ENCODE measurements around the gene MLH3. TPM values are rescaled to one million over a fixed set of nuclear protein-coding genes. Genes with fewer than 3 reads are reported as not detected.

The MLH3 gene
- total RNA-seq, 2 experiments from 2014 or later, result 17.3 to 18.5 TPM

DNA sequence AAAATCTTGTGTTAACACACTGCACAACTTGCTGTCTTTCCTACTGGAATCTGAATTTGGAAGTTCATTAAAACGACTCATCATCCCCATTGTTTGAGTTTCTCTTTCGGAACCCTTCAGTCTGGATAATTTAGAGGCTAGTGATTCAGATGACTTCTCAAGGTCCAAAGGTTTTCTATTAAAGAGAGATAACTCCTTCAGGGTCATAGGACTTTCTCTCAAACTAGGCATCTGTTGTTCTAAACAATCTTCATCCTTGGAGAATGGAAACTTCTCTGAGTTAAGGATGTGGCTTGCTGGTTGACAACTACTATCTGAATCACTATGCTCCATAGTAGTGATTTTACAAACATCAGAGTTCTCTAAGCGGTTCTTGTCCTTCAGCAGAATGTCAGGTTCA lies 4.4 kb downstream of the MLH3 start:
- no peaks in the 10 kb centered on the region for H3K9me3 Mint-ChIP-seq
- intact Hi-C loops (cut with micrococcal nuclease), result no loop called here
- no peak for DNase-seq
- H3K4me1 Mint-ChIP-seq (ENCODE audit: low read depth), result peaks cover 59% of the 10 kb centered on the region
- CTCF ChIA-PET, result no interaction called here
- H3K36me3 Mint-ChIP-seq (ENCODE audit: low read depth), result peaks cover 25% of the 10 kb centered on the region
- H3K27me3 Mint-ChIP-seq (ENCODE audit: low read depth), result no peaks in the 10 kb centered on the region
- H3K4me3 Mint-ChIP-seq, result no peak overlapping the region
- no peak overlapping the region for H3K27ac Mint-ChIP-seq

DNA sequence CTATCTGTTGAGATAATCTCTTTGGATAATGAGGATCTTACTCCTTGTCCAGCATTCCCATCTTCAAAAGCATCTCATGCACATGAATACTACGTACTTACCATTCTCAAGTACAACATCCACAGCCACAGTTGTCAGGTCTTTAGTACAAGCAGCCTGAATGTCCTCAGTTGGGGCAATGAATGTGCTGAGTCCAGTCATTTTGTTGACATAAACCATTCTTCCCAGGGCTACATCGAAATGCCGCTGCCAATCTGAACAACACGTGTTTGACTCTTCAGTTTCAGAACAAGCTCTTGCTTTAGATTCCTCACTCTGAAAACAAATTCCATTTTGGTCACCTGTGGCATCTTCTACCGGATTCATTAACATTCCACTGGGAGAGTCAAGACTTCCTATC lies 5.0 kb downstream of the MLH3 start:
- no peaks in the 10 kb centered on the region for H3K27me3 Mint-ChIP-seq (ENCODE audit: low read depth)
- H3K9me3 Mint-ChIP-seq, result no peaks in the 10 kb centered on the region
- H3K4me1 Mint-ChIP-seq (ENCODE audit: low read depth), result peaks cover 55% of the 10 kb centered on the region
- H3K36me3 Mint-ChIP-seq (ENCODE audit: low read depth), result peaks cover 24% of the 10 kb centered on the region
- CTCF ChIA-PET, result interaction anchor here (1.3 kb wide), 1 partner anchor 23 kb away, joined by 4 read pairs; the partner anchor contains the start of gene ZC2HC1C
- DNase-seq, result no peak
- intact Hi-C loops (cut with micrococcal nuclease), result no loop called here
- H3K4me3 Mint-ChIP-seq, result no peak overlapping the region
- no peak overlapping the region for H3K27ac Mint-ChIP-seq

GRCh38 chr14:75044752-75045151 lies 6.5 kb downstream of the MLH3 start:
- no peak for DNase-seq
- peaks cover 20% of the 10 kb centered on the region for H3K36me3 Mint-ChIP-seq (ENCODE audit: low read depth)
- H3K27ac Mint-ChIP-seq, result no peak overlapping the region
- CTCF ChIA-PET, result interaction anchor here (1.0 to 1.3 kb wide), 2 partner anchors 25 to 183 kb away, joined by 4 to 5 read pairs; partner anchors contain the start of gene ZC2HC1C
- no peaks in the 10 kb centered on the region for H3K27me3 Mint-ChIP-seq (ENCODE audit: low read depth)
- H3K4me3 Mint-ChIP-seq, result no peak overlapping the region
- peaks cover 44% of the 10 kb centered on the region for H3K4me1 Mint-ChIP-seq (ENCODE audit: low read depth)
- no peaks in the 10 kb centered on the region for H3K9me3 Mint-ChIP-seq
- intact Hi-C loops (cut with micrococcal nuclease), result no loop called here

GRCh38 chr14:75044322-75044721 lies 6.9 kb downstream of the MLH3 start:
- Mint-ChIP-seq H3K9me3 (no peaks in the 10 kb centered on the region), H3K27me3 (ENCODE audit: low read depth) (no peaks in the 10 kb centered on the region), H3K4me3 (no peak overlapping the region), H3K27ac (no peak overlapping the region), H3K36me3 (ENCODE audit: low read depth) (peaks cover 18% of the 10 kb centered on the region), H3K4me1 (ENCODE audit: low read depth) (peaks cover 40% of the 10 kb centered on the region)
- DNase-seq, result no peak
- CTCF ChIA-PET, result interaction anchor here (1.0 kb wide), 1 partner anchor 183 kb away, joined by 5 read pairs; no protein-coding TSS in a partner anchor
- intact Hi-C loops (cut with micrococcal nuclease), result no loop called here

- Mint-ChIP-seq H3K4me3 (no peak overlapping the region), H3K4me1 (ENCODE audit: low read depth) (peaks cover 27% of the 10 kb centered on the region), H3K27me3 (ENCODE audit: low read depth) (no peaks in the 10 kb centered on the region), H3K36me3 (ENCODE audit: low read depth) (peaks cover 6% of the 10 kb centered on the region), H3K9me3 (no peaks in the 10 kb centered on the region), H3K27ac (no peak overlapping the region)
- CTCF ChIA-PET, result interaction anchor here (0.8 kb wide), 1 partner anchor 267 kb away, joined by 3 read pairs; no protein-coding TSS in a partner anchor
- intact Hi-C loops (cut with micrococcal nuclease), result no loop called here
- DNase-seq, result no peak
Measured at GRCh38 chr14:75042035-75042434, 9.2 kb downstream of the MLH3 start.

DNA sequence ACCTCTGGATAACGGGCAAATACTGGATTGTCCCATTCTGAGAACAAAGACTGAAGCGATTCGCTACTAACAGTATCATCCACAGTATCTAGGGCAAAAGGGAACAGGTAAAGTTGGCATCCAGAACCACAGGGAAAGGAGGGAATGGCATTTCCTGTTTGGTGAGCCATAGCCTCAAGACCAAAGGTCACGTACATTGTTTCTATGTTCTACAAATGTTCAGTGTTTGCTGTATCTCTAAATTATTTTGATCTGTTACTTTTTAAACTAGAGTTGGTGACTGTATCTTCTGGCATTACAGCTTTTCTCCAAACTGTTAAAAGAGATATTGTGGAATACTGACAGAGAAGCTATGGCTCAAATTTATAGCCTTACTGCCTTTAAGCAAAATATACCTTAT lies 9.7 kb downstream of the MLH3 start:
- no peak overlapping the region for H3K4me3 Mint-ChIP-seq
- peaks cover 23% of the 10 kb centered on the region for H3K4me1 Mint-ChIP-seq (ENCODE audit: low read depth)
- CTCF ChIA-PET, result interaction anchor here (0.8 kb wide), 1 partner anchor 268 kb away, joined by 3 read pairs; no protein-coding TSS in a partner anchor
- peaks cover 7% of the 10 kb centered on the region for H3K36me3 Mint-ChIP-seq (ENCODE audit: low read depth)
- no peak for DNase-seq
- H3K27ac Mint-ChIP-seq, result no peak overlapping the region
- no peaks in the 10 kb centered on the region for H3K9me3 Mint-ChIP-seq
- no peaks in the 10 kb centered on the region for H3K27me3 Mint-ChIP-seq (ENCODE audit: low read depth)
- intact Hi-C loops (cut with micrococcal nuclease), result no loop called here

- DNase-seq, result no peak
- no peaks in the 10 kb centered on the region for H3K9me3 Mint-ChIP-seq
- H3K4me1 Mint-ChIP-seq (ENCODE audit: low read depth), result peaks cover 17% of the 10 kb centered on the region
- CTCF ChIA-PET, result interaction anchor here (0.6 kb wide), 1 partner anchor 183 kb away, joined by 3 read pairs; no protein-coding TSS in a partner anchor
- H3K27me3 Mint-ChIP-seq (ENCODE audit: low read depth), result no peaks in the 10 kb centered on the region
- H3K4me3 Mint-ChIP-seq, result no peak overlapping the region
- peaks cover 7% of the 10 kb centered on the region for H3K36me3 Mint-ChIP-seq (ENCODE audit: low read depth)
- no peak overlapping the region for H3K27ac Mint-ChIP-seq
- intact Hi-C loops (cut with micrococcal nuclease), result no loop called here
Measured at GRCh38 chr14:75040959-75041358, 10.3 kb downstream of the MLH3 start.

DNA sequence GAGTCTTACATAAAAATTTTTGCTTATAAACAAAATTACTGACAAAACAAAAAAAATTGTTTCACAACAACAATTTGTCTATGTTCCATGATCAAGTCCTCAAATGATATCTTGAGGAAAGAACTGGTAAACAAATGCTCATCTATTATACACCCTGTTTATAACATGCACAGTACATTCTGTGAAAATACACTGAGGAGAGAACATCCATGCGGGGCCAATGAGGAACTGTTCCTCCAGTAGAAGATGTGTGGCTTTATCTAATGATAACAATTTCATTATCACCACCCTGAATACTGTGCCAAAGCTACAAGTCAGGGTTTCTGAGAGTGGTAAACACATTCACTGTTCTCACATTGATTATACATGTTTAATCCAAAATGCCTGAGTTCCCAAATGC lies 10.8 kb downstream of the MLH3 start:
- no peak overlapping the region for H3K27ac Mint-ChIP-seq
- intact Hi-C loops (cut with micrococcal nuclease), result no loop called here

DNA sequence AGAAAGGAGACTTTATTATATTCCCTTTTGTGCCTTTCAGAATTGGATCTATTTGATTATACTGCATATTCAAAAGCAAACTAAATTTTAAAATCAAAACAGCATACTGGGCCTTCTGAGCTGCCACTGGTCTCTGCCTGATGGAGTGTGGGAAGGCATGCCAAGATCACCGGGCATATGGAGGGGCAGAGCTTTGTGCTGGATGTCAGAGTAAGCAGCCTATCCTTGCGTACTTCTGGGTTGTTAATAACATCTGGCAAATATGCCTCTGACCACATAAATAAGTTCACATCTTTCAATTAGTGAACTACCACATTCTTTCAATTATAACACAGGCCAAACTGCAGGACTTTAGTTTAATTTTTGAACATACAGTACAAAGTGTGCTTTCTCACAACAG lies 18.3 kb downstream of the MLH3 start:
- CTCF ChIA-PET, result no interaction called here
- Mint-ChIP-seq H3K9me3 (no peaks in the 10 kb centered on the region), H3K36me3 (ENCODE audit: low read depth) (peaks cover 17% of the 10 kb centered on the region), H3K27ac (no peak overlapping the region), H3K4me1 (ENCODE audit: low read depth) (no peaks in the 10 kb centered on the region), H3K4me3 (no peak overlapping the region), H3K27me3 (ENCODE audit: low read depth) (no peaks in the 10 kb centered on the region)
- intact Hi-C loops (cut with micrococcal nuclease), result no loop called here
- no peak for DNase-seq

More for the DNA sequence above, 10.8 kb downstream of the MLH3 start:
- H3K36me3 Mint-ChIP-seq (ENCODE audit: low read depth), result peaks cover 9% of the 10 kb centered on the region
- H3K9me3 Mint-ChIP-seq, result no peaks in the 10 kb centered on the region
- DNase-seq, result no peak
- no peaks in the 10 kb centered on the region for H3K27me3 Mint-ChIP-seq (ENCODE audit: low read depth)
- H3K4me3 Mint-ChIP-seq, result no peak overlapping the region
- CTCF ChIA-PET, result interaction anchor here (0.6 kb wide), 1 partner anchor 182 kb away, joined by 3 read pairs; no protein-coding TSS in a partner anchor
- peaks cover 14% of the 10 kb centered on the region for H3K4me1 Mint-ChIP-seq (ENCODE audit: low read depth)

DNA sequence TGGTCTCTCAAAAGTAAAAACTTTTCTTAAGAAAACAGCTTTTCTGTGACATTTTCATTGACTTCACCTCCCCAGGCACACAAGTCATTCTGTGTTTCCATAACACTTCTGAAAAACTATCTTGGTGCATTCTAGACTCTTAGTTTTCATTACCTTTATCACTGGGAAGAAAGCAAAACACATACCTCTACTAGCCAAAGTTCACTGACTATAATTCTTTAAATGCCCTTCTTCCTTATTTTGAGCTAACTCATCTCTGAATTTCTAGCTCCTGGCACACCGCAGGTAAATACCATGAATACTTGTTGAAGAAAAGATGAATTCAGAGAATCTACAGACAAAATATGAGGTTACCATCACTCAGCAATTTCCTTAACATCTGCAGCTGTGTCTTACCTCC lies 21.1 kb downstream of the MLH3 start:
- intact Hi-C loops (cut with micrococcal nuclease), result no loop called here
- H3K4me1 Mint-ChIP-seq (ENCODE audit: low read depth), result no peaks in the 10 kb centered on the region
- DNase-seq, result no peak
- CTCF ChIA-PET, result interaction anchor here (0.9 kb wide), 1 partner anchor 39 kb away, joined by 5 read pairs; no protein-coding TSS in a partner anchor
- no peaks in the 10 kb centered on the region for H3K27me3 Mint-ChIP-seq (ENCODE audit: low read depth)
- no peaks in the 10 kb centered on the region for H3K9me3 Mint-ChIP-seq
- no peak overlapping the region for H3K27ac Mint-ChIP-seq
- H3K4me3 Mint-ChIP-seq, result no peak overlapping the region
- peaks cover 13% of the 10 kb centered on the region for H3K36me3 Mint-ChIP-seq (ENCODE audit: low read depth)

DNA sequence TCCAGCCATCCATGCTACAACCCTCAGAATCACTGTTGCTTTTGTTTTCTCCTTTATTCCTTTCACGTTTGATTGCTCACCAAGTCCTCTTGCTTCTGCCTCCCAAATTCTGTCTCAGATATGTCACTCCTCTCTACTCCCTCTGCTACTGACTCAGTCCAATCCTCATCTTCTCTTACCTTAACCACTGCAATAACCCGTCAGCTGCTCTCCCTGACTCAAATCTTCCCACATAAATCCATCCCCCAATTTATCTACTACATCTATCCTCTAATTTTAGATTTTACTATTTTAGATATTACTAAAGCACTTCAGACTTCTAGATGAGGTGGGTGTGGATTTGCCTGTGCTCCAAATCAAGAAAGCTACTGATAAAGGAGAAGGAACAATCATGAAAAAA lies 25.4 kb downstream of the MLH3 start:
- no peak overlapping the region for H3K27ac Mint-ChIP-seq
- intact Hi-C loops (cut with micrococcal nuclease), result no loop called here

DNA sequence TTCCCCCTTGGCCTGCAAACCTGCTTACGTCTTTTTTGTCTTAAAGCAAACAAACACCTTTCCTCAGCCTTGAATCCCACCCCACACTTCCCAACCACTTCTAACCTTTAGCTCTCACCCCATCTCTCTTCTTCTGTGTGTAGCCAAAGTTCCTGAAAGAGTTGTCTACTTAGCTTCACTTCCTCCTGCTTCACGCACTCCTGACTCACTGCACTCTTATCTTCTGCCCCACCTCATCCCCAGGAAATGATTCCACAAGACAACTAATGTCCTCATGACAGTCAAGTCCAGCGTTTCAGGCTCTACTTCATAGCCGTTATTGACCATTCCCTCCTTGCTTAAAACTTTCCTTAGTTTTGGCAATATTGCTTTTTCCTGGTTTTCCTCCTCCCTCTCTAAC lies 26.2 kb downstream of the MLH3 start:
- no peak overlapping the region for H3K27ac Mint-ChIP-seq
- peaks cover 8% of the 10 kb centered on the region for H3K36me3 Mint-ChIP-seq (ENCODE audit: low read depth)
- no peaks in the 10 kb centered on the region for H3K27me3 Mint-ChIP-seq (ENCODE audit: low read depth)
- CTCF ChIA-PET, result interaction anchor here (0.7 to 1.8 kb wide), 3 partner anchors 63 to 416 kb away, joined by 3 to 6 read pairs (median 3); no protein-coding TSS in a partner anchor
- no peaks in the 10 kb centered on the region for H3K9me3 Mint-ChIP-seq
- no peaks in the 10 kb centered on the region for H3K4me1 Mint-ChIP-seq (ENCODE audit: low read depth)
- intact Hi-C loops (cut with micrococcal nuclease), result no loop called here
- DNase-seq, result no peak
- H3K4me3 Mint-ChIP-seq, result no peak overlapping the region

More for the DNA sequence above, 25.4 kb downstream of the MLH3 start:
- Mint-ChIP-seq H3K27me3 (ENCODE audit: low read depth) (no peaks in the 10 kb centered on the region), H3K9me3 (no peaks in the 10 kb centered on the region), H3K4me3 (no peak overlapping the region), H3K4me1 (ENCODE audit: low read depth) (no peaks in the 10 kb centered on the region), H3K36me3 (ENCODE audit: low read depth) (peaks cover 11% of the 10 kb centered on the region)
- no peak for DNase-seq
- CTCF ChIA-PET, result interaction anchor here (0.7 to 1.4 kb wide), 3 partner anchors 62 to 165 kb away, joined by 3 to 5 read pairs (median 3); no protein-coding TSS in a partner anchor

- no peak for DNase-seq
- Mint-ChIP-seq H3K4me1 (ENCODE audit: low read depth) (no peaks in the 10 kb centered on the region), H3K36me3 (ENCODE audit: low read depth) (peaks cover 7% of the 10 kb centered on the region)
Measured at GRCh38 chr14:75023108-75023507, 28.2 kb downstream of the MLH3 start.

More at GRCh38 chr14:75023108-75023507, 28.2 kb downstream of the MLH3 start:
- Mint-ChIP-seq H3K4me3 (no peak overlapping the region), H3K27me3 (ENCODE audit: low read depth) (no peaks in the 10 kb centered on the region), H3K27ac (no peak overlapping the region), H3K9me3 (no peaks in the 10 kb centered on the region)
- intact Hi-C loops (cut with micrococcal nuclease), result no loop called here
- CTCF ChIA-PET, result interaction anchor here (1.0 to 1.5 kb wide), 6 partner anchors 9 to 162 kb away, joined by 3 to 6 read pairs (median 3); no protein-coding TSS in a partner anchor

All from activated naive CD4-positive, alpha-beta T cell treated with anti-CD3 and anti-CD28 coated beads for 36 hours (primary cell).